HG03135 (cell line): ENCODE measurements around the gene DGKA.
"Not testable (repeated sequence)": the region's sequence is repeated elsewhere in the genome, so short reads cannot be mapped to it uniquely, and the experiment has no call there.

Experiments used
- ATAC-seq: cut with Tn5 transposase; IDR thresholded peaks from one replicate; pipeline ENCODE4 v1.9.1; 2021; ENCODE audit warnings: mild to moderate bottlenecking, moderate library complexity; ENCODE audit not compliant: unreplicated experiment

The DGKA gene

DNA sequence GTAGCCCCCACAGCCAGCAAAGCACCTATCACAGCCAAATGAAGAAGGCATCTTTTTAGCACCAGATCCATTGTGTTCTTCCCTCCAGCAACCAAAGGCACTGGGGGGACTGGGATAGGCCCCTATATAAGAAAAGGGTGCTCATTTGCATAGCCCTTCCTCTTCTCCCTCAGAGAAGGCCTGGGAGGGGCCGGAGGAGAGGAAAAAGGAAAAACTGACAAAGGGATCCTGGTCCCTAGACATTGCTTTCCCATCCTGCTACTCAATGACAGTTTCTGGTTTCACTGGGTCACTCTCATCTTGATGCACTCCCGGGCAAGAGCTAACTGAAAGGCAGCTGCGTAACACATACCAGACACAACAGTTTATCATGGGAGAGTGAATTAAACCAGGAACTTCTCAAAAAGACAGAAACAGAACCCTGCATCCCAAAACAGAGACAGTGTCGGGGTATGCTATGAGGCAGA, 35.0 kb downstream of the DGKA start, which contains the start of gene PMEL:
Gene PMEL (minus strand): TSS at position 102 of the 467 bp plus-strand sequence. CDS start 31 bp downstream, at position 71.
- ATAC-seq, result no peak

DNA sequence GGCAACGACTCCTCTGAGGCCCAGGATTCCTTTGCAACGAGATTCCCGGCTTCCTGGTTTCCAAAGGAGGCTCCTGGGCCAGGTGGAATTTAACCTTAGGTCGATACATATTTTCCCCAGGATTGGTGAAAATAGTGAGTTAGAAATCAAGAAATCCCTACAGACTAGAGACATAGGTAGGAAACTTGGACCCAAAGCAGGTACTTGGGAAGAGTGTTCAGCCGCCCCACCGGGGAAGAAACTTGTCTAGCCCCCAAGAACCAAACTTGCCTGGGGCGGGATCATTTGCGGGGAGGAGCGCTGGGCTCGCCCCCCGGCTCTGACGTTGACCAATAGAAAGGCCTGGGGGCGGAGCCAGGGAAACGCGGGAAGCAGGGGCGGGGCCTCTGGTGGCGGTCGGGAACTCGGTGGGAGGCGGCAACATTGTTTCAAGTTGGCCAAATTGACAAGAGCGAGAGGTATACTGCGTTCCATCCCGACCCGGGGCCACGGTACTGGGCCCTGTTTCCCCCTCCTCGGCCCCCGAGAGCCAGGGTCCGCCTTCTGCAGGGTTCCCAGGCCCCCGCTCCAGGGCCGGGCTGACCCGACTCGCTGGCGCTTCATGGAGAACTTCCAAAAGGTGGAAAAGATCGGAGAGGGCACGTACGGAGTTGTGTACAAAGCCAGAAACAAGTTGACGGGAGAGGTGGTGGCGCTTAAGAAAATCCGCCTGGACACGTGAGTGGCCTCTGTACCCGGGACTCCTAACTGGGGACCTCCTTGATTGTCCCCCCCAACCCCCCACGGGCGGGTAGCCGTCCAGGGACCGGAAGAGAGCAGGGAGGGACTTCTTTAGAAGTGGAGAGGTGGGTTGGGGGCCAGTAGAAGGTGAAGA, 35.7 kb downstream of the DGKA start, which contains the start of gene CDK2:
Gene CDK2 (plus strand): TSS at position 423 of the 874 bp plus-strand sequence. CDS start 179 bp downstream, at position 602.
- ATAC-seq, result peak; percentile 88

DNA sequence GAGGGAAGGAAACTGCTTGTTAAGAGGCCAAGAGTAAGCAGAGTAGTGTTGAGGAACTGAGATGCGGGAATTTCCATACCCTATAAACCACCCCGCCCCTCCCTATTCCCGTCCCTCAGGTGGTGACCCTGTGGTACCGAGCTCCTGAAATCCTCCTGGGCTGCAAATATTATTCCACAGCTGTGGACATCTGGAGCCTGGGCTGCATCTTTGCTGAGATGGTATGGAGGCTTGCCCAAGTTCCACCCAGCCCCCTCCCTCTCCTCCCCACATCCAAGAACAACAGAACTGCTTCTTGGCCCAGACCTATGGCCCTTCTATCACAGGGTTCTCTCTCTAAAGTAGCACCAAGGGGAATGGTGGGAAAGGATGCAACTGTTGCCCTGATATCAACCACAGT, 38.4 kb downstream of the DGKA start:
- ATAC-seq, result no peak

DNA sequence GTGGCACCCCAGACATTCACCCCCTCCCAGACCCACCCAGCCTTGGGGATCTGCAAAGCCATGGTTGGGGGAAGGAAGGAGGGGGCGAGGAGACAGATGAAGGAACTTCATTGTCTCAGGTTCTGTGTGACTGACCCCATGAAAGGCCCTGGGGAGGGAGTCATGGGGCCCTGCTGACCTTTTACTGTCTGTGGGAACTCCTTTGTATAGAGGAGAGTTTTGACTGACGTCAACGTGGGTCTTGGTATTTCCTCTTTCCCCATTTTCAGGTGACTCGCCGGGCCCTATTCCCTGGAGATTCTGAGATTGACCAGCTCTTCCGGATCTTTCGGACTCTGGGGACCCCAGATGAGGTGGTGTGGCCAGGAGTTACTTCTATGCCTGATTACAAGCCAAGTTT, 39.8 kb downstream of the DGKA start:
- no peak for ATAC-seq

DNA sequence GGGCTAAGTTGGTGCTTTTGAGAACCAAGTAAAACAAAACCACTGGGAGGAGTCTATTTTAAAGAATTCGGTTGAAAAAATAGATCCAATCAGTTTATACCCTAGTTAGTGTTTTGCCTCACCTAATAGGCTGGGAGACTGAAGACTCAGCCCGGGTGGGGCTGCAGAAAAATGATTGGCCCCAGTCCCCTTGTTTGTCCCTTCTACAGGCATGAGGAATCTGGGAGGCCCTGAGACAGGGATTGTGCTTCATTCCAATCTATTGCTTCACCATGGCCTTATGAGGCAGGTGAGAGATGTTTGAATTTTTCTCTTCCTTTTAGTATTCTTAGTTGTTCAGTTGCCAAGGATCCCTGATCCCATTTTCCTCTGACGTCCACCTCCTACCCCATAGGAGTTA, 41.1 kb downstream of the DGKA start:
- no peak for ATAC-seq

DNA sequence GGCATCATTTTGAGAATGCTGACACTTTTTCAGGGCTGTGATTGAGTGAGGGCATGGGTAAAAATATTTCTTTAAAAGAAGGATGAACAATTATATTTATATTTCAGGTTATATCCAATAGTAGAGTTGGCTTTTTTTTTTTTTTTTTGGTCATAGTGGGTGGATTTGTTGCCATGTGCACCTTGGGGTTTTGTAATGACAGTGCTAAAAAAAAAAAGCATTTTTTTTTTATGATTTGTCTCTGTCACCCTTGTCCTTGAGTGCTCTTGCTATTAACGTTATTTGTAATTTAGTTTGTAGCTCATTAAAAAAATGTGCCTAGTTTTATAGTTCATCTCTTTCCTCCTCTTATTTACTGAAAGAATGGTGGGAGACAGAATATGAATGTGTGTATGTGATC, 41.5 kb downstream of the DGKA start:
- ATAC-seq, result no peak

DNA sequence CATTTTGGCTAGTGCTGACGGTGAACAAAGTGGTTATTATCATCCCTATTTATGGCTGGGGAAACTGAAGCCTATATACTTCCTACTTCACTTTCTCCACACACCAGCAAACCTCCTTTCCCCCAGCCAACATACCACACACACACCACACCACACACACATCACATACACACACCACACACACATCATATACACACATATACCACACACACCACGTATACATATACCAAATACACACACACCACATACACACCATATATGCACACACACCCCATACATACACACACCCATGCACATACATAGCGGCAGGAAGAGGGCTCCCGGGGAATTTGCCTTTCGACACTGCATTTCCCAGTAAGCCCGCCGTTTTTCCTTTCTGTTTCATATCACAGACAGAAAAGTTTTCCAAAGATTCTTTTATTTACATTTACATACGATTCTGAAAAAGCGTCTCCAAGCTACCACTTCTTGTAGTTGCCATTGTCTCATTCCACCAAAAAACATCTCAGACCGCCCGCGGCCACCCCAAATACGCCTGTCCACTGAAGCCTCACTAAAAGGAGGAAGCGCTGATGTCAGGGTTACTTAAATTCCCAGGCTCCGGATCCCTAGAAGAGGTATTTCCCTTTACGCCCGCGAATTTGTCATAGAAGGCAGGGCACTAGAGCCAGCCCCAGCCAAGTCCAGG, 42.1 kb downstream of the DGKA start:
- ATAC-seq, result no peak

DNA sequence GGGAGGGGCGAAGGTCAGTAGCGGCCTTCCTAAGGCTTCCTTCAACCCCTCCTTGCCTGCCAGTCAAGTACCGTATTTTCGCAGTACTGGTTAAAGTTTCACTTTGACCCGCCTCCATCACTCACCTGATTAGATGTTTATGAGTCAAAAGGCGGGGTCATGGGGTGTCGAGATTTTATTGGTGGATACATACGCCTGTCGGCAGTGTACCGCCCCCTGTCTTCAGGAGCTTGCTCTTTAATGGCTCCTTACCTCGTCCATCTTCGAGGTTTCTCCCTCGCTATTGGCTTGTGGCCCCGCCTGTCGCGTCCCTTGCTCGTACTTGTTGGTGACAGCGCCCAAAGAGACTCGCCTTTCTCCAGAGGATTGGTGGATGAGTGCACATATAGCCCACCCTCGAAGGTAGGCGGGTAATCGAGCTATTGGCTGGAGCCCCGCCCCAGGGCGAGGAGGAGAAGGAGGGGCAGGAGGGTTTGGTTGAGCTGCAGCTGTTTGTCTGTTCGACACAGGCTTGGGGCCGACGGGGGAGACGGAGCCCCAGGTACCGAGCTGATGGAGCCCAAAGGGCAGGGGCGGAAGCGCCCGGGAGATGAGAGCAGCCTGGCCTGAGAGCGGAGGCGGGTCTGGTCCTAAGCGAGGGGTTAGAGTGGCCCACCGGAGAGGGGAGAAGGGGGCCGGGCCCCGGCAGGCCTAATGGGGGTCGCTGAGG, 42.8 kb downstream of the DGKA start, which contains the start of gene RAB5B:
Gene RAB5B (plus strand): TSS at position 480 of the 709 bp plus-strand sequence. CDS start 12,883 bp downstream, outside the sequence.
- ATAC-seq, result peak; percentile 94

DNA sequence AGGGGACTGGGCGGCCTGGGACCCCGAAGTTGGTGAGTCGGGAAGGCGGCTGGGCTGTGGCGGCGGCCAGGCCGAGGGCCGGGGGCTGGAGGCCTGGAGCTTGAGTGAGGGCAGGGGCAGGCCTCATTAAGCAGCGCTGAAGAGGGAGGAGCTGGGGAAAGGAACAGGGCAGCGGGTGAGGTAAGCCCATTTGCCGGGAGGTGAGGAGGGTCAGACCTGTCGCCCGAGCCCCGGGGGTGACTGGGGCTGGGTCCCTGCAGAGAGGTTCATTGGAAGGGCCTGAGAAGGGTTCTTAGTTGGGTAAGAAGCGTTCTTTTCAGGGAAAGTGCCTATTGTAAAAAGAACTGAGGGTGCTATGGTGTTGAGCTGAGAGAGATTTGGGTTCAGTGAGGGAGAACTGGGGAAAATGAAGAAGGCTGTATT, 43.4 kb downstream of the DGKA start:
- ATAC-seq, result peak; percentile 12

DNA sequence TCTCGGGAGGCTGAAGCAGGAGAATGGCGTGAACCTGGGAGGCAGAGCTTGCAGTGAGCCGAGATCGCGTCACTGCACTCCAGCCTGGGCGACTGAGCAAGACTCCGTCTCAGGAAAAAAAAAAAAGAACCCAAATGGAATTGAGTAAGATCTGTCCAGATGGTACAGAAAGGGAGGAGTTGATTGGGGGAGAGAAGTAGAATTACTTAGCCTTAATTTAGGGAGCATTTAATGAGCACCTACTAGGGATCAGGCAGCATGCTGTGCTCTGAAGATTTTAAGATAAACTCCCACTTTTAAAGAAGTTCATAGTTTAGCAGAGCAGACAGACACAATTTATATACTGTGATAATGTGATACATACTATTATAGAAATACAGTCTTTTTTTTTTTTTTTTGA, 47.4 kb downstream of the DGKA start:
- ATAC-seq, result no peak

DNA sequence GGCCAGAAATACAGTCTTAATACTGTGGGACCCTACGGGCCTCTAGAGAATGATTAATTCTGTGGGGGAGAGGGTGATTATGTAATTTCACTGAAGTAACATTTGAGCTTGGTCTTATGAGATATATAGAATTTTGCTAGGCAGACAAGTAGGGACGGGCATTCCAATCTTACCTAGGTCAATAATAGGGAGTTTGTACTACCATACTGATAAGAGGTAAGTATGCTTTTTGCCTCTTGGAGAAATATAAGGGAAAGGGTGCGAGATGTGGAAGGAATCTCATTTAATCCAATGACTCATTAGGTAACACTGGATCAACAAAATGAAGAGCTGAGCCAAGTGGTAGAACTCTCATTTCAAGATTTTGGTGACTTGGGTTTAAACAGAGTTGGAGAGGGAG, 48.1 kb downstream of the DGKA start:
- ATAC-seq, result no peak

DNA sequence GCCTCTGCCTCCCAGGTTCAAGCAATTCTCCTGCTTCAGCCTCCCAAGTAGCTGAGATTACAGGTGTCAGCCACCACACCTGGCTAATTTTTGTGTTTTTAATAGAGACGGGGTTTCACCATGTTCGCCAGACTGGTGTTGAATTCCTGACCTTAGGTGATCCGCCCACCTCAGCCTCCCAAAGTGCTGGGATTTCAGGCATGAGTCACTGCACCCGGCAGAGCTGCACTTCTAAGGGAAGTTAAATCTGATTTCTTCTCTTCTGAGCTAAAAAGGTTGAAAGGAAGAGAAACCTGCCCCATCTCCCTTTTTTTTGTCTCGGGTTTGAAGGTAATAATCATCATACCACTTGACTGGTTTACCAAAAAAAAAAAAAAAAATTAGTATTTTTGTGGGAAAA, 50.9 kb downstream of the DGKA start:
- not testable (repeated sequence) for ATAC-seq

DNA sequence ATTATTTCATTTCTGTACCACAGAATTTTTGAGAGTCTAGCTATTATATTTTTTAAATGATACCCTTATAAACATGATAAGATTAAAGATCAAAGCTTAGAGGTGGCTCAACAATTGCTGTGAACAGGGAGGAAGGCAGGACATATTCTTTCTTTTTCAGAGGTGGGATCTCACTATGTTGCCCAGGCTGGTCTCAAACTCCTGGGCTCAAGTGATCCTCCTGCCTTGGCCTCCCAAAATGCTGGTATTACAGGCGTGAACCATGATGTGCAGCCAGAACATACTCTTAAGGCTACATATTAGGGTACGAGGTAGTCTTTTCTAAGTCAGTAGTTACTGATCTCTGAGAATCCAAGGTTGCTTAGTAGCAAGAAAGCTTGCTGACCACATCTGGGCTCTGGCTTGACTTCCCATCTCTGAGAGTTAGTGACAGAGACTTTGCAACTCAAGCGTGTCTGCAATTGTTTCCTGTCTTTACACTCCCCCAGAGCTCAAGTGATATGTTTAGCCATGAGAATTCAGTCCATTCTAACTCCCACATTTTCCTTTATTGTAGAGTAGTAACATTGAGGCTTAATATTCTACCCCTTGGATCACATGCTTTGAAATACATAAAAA, 51.5 kb downstream of the DGKA start:
- ATAC-seq, result peak; percentile 75

DNA sequence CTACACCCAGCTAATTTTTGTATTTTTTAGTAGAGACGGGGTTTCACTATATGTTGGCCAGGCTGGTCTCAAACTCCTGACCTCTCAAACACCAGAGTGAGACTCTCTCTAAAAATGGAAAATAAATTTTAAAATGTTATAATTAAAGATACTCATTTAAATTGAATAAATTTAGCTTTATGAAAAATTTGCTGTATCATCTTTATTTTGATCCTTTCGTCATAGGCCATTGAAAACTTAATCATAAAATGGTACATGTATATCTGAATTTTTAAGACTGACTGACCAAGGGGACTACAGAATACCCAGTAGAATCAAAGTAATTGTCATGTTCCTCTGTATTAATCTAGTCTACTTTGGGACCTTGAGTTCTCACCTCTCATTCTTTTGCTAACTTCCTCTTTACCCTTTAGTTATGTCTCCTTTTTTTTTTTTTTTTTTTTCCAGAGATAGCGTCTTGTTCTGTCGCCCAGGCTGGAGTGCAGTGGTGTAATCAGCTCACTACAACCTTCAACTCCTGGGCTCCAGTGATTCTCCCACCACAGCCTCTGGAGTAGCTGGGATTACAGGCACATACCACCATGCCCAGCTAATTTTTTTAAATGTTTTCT, 52.4 kb downstream of the DGKA start:
- ATAC-seq, result no peak

DNA sequence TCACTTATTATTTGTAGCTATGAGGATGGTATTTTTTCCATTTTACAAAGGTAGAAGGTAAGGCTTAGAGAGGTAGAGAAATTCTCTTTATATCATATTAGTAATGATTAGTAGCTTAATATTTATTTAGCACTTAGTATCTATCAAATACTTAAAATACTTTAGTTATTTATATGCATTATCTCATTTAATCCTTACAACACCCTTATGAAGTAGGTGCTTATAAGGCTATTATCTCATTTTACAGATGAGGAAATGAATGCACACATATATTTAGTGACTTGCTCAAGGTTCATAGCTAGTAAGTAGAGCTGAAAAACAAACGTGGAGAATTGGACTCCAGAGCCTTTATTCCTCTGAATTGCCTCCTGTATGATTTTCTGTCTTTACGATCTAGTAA, 53.9 kb downstream of the DGKA start:
- ATAC-seq, result no peak

DNA sequence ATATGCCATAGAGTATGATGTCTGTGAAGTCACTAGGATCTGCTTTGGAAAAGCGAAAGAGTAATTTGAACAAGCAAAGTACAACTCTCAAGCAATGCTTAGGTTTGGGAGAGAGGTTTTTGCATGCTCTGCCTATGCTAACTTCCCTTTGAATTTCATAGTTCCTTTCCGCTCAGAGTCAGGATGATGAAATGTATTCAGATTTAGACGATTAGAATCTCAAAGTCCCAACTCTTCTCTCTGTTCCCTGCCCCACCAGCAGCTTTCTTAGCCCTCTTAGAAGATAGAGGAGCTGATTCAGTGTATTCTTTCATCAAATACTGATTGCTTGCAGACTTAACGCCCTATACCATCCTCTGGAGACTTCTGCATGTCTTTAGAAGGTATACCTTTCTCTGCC, 54.4 kb downstream of the DGKA start:
- ATAC-seq, result no peak

DNA sequence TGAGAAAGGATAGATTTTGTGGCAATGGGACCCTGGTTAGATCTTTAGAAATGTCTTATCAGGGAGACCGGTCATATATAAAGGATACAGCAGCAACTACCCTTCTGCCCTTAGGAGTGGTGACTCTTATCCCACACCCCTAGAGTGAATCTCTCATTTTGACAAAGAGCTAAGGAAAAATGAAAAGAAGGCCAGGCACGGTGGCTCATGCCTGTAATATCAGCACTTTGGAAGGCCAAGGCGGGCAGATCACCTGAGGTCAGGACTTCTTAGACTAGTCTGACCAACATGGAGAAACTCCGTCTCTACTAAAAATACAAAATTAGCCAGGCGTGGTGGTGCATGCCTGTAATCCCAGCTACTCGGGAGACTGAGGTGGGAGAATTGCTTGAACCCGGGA, 55.0 kb downstream of the DGKA start:
- ATAC-seq, result not testable (repeated sequence)

DNA sequence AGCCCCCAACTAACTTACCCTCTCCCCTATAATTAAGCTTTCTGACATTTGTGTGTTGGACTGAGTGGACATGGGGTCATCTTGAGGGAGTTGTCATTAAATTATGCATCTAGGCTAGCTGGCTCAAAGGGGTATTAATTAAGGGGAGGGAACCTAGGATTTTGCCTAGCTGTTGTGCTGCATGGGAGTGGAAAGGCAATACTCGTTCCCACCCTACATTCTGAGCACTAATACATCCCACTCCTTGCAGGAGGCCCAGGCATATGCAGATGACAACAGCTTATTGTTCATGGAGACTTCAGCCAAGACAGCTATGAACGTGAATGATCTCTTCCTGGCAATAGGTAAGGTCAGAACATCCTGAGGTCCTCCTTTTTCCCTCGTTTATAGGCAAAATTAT, 60.1 kb downstream of the DGKA start:
- no peak for ATAC-seq

DNA sequence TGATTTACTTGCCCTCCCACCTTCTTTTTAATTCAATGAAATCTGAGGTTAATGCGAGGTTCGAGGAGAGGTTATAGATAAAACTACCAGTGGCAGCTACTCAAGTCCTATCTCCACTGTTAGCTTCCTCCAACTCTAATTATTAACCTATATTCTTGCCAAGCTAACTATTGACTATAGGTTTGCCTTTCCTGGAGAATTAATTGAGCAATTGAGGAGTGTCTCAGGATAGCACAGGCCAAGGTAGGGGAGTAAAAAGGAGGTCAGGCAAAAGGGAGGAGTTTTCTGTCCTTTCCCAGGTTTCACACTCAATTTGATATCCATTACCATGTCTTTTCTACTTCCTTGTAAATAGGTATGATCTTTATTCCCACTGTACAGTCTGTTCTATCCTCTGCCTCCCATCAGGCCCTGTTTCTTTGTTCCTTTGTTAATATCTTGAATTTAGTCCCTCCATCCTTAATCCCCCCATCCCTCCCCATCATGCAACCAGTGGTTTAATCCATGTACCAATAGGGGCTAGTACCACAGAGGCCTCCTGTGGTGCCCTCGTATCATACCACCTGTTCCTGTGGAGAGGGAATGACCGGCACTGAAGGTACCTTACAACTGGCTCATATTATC, 62.4 kb downstream of the DGKA start:
- ATAC-seq, result no peak

DNA sequence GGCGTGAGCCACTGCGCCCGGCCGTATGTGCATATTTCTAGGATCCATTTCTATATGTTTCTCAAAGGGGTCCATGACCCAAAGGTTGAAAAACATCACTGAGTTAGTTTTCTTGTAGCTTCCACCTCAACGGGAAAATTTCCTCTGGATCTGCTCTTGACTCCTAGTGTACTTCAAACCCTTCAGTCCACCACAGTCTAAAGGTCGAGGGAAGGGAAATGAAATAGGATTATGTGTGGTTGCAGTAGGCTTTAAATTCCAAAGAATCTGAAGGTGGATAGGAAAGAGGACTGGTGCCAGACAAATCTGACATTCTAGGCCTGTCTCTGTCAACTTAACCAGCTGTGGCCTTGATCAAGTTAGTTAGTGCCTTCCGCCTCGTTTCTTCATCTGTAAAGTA, 64.4 kb downstream of the DGKA start:
- no peak for ATAC-seq
